GM12872 (cell line): ENCODE data around the gene GSTM1.

ENCODE experiments used
- TF ChIP-seq, protein P1 (sequence below): IDR thresholded peaks from 3 replicates; pipeline ENCODE4 v1.5.1; 2011; ENCODE audit warnings: low read depth, mild to moderate bottlenecking, low read length, moderate library complexity; ENCODE audit not compliant: insufficient read depth

The GSTM1 gene

DNA sequence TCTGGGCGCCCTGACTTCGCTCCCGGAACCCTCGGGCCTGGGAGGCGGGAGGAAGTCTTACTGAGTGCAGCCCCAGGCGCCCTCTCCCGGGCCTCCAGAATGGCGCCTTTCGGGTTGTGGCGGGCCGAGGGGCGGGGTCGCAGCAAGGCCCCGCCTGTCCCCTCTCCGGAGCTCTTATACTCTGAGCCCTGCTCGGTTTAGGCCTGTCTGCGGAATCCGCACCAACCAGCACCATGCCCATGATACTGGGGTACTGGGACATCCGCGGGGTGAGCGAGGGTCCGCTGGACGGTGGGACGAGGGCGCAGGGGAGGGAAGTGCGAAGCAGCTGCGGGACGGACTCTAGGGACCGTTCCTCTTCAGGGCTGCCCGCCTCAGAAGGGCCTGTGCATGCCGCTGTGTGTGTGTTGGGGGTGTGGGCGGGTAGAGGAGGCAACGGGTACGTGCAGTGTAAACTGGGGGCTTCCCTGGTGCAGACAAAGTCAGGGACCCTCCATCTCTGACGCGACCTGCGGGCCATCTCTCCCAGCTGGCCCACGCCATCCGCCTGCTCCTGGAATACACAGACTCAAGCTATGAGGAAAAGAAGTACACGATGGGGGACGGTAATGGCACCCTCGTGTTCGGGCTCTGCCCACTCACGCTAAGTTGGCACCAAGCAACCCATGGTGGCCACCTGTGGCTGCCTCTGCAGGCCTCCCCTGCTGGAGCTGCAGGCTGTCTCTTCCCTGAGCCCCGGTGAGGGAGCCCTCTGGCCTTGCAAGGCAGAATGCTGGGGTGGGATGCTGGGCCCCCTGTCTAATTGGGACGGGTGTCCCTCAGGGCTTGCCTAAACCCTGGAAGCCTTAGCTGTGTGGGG is at the start of gene GSTM1:
TSS of gene GSTM1 (plus strand) at position 177 of the 859 bp plus-strand sequence. CDS start at position 234, 57 bp downstream.
- TF ChIP-seq, protein P1, sequence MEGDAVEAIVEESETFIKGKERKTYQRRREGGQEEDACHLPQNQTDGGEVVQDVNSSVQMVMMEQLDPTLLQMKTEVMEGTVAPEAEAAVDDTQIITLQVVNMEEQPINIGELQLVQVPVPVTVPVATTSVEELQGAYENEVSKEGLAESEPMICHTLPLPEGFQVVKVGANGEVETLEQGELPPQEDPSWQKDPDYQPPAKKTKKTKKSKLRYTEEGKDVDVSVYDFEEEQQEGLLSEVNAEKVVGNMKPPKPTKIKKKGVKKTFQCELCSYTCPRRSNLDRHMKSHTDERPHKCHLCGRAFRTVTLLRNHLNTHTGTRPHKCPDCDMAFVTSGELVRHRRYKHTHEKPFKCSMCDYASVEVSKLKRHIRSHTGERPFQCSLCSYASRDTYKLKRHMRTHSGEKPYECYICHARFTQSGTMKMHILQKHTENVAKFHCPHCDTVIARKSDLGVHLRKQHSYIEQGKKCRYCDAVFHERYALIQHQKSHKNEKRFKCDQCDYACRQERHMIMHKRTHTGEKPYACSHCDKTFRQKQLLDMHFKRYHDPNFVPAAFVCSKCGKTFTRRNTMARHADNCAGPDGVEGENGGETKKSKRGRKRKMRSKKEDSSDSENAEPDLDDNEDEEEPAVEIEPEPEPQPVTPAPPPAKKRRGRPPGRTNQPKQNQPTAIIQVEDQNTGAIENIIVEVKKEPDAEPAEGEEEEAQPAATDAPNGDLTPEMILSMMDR = no peak

DNA sequence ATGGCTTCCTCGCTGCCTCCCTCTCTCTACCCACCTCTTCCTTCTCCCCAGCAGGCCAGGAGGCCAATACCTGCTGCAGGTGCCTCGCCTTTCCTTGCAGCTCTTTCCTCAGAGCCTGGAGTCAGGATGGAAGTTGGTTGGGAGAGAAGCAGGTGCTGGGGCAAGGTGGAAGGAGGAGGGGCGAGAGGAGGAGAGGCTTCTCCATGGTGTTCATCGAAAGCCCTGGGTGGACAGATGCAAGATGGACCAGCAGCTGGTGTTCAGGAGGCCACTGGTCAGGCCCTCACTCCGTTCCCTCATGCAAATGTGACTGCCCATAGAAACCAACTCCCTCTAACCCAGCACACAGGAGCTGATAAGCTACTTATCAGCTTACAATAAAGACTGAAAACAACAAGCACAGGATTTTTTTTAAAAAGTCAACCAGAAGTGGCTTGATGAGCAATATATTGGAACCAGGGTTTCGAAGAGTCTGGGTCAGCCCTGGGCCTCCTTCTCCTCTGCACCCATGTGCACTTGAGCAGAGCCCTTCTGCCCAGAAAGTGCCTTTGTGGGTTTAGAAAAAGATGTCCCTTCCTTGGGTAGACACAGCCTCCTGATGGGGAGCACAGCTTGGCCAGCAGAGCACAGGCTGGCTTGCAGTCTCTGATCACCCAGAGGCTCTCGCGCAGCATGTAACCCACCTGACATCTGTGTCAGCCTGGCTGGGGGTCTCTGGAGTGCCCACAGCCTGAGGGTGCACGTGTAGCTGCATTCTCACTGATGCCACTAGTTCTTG is 48.4 kb upstream of the GSTM1 start:
- TF ChIP-seq, protein P1 = no peak

DNA sequence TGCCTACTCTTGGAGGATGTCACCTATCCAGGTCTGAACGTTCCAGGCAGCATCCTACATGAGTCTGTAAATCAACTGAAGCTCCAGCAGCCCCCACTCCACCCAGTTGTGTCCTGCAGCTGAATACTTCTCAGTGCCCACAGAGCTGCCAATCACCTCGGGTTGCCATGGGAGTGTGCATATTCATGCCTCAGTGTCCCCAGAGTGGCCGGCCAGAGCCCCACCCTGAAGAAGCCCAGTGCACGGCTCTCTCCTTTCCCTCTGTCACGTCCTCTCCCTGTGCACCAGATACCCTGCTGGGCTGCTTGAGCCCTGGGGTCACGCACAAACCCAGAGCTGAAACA is 47.8 kb upstream of the GSTM1 start:
- TF ChIP-seq, protein P1 = no peak

DNA sequence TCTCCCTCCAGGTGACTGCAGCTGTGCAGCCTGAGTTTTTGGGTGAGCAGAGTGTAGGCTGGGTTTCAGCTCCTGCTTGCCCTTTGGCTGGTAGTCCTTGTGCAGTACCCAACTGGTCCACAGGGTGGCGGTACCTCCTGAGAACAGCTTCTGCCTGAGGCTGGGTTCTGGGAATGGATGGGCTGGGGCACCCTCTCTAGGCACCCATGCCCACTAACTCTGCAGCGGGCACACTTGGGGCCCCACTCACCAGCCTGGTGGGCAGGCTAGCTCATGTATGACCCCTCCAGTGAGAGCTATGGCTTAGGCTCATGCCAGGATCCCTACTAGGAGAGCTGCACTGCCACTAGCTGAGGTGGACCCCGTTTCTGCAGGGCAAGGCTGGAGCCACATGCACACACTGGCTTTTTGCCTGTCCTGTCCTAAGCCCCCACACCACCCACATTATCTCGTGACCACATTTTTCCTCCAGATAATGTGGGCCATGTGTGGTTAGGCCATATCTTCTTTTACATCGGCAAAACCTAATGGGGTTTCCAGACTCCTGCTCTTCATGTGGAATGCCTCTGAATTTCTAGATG is 47.2 kb upstream of the GSTM1 start:
- TF ChIP-seq, protein P1 = peak; percentile 99

DNA sequence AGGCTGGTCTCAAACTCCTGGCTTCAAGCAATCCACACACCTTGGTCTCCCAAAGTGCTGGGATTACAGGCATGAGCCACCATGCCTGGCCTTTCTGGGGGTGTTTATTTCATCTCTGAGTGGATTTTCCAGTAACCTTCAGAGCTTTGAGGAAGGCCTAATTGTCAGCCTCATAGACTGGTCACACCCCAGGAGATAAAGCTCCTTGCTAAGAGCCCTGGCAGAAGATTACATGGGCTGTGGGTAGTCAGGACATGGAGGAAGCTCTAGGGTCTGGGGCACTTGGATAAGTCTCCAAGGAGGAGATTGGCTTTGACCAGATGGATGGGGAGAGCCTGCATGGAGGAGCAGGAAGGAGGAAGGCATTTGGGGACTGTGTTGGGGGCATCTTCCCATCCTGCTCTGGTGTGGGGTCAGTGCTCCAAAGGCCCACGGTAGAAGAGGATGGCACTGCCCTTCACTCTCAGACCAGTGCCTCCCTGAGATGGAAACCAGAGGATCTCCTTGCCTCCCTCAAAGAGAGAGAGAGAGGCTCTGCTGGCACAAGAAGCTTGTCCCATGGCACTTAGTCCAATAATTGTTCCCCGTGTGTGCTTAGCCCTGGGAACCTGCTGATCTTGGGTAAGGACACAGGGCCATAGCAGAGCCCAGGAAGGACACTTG is 46.4 kb upstream of the GSTM1 start:
- TF ChIP-seq, protein P1 = no peak

DNA sequence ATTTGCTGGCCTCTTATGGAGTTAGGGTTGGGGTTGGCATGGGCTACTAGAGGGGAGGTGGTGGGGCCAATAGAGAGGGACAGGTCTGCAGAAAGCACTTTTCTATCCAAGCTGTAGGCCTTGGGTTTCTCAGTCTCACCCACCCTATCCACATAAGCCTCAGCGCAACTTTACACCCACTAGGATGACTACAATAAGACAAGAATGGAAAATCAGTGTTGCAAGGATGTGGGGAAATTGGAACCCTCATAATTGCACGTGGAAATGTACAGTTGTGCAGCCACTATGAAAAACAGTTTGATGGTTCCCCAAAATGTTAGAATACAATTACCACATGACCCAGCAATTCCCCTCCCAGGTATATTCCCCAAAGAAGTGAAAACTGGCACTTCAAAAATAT is 45.8 kb upstream of the GSTM1 start:
- TF ChIP-seq, protein P1 = no peak

DNA sequence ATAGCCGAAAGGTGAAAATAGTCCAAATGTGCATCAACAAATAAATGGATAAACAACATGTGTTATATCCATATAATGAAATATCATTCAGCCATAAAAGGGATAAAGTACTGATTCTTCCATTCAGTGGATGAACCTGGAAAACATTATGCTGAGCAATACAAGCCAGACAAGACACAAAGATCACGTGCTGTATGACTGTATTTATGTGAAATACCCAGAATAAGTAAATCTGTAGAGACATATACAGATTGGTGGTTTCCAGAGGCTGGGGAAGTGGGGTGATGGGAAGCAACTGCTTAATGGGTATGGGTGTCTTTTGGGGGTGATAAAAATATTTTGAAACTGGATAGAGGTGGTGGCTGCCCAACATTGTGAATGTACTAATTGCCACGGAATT is 45.0 kb upstream of the GSTM1 start:
- TF ChIP-seq, protein P1 = no peak
